ENCODE data around the gene BCL2L2. TPM values are rescaled to one million over a fixed set of nuclear protein-coding genes. Genes with fewer than 3 reads are reported as not detected.

BCL2L2 gene
- total RNA-seq, 1 donor from 2014 or later: 23.7 TPM

- no peaks in the 10 kb centered on the region for H3K36me3 Mint-ChIP-seq (ENCODE audit: insufficient read depth)
- peaks cover 3% of the 10 kb centered on the region for H3K27me3 Mint-ChIP-seq
- peaks cover 16% of the 10 kb centered on the region for H3K9me3 Mint-ChIP-seq (ENCODE audit: low read depth)
- no peak overlapping the region for H3K4me3 Mint-ChIP-seq (ENCODE audit: low read depth)
- no peaks in the 10 kb centered on the region for H3K4me1 Mint-ChIP-seq (ENCODE audit: low read depth)
- no peak for TF ChIP-seq CTCF (IDR thresholded peaks at IDR 0.05; ENCODE audit: unreplicated experiment)
- DNase-seq (ENCODE audit: low spot score, unreplicated experiment): no peak
- H3K27ac Mint-ChIP-seq: no peak overlapping the region
Measured at GRCh38 chr14:23335623-23336022, 29.0 kb downstream of the BCL2L2 start.

- no peak overlapping the region for H3K27ac Mint-ChIP-seq
- H3K4me1 Mint-ChIP-seq (ENCODE audit: low read depth): no peaks in the 10 kb centered on the region
- no peaks in the 10 kb centered on the region for H3K27me3 Mint-ChIP-seq
- no peak overlapping the region for H3K4me3 Mint-ChIP-seq (ENCODE audit: low read depth)
- DNase-seq (ENCODE audit: low spot score, unreplicated experiment): no peak
- H3K36me3 Mint-ChIP-seq (ENCODE audit: insufficient read depth): no peaks in the 10 kb centered on the region
- peaks cover 15% of the 10 kb centered on the region for H3K9me3 Mint-ChIP-seq (ENCODE audit: low read depth)
- no peak for TF ChIP-seq CTCF (IDR thresholded peaks at IDR 0.05; ENCODE audit: unreplicated experiment)
Measured at GRCh38 chr14:23339506-23340268, 33.1 kb downstream of the BCL2L2 start.

- no peaks in the 10 kb centered on the region for H3K36me3 Mint-ChIP-seq (ENCODE audit: insufficient read depth)
Measured at GRCh38 chr14:23344481-23344880, 37.8 kb downstream of the BCL2L2 start.

DNA sequence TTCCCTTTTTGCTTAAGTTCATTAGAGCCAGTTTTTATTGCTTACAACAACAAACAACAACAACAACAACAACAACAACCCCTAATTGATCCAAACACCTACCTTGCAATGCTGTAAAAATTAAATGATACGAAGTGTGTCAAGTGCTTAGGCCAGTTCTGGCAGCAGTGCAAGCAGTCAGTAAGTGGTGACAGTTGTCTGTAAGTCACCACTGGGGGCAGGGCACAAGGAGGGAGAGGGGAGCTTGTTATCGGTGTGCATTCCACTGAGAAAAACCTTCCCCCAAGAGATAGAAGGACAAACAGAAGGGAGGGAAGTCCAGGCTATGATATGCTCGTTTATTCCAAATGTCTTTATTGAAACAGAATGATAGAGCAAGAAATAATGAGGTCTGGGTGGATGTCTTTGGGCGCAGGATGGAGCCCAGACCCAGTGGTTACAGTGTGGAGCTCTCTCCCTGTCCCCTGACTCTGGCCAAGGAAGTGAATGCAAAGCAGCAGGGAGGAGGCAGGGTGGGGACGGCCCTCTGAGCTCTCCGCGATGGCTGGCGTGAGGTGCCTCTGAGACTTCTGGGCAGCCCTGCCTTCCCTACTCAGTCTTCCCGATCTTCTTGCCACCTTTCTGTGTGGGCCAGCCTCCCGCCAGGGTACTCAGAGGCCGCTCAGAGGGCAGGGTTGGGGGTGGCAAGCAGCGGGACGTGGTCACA lies 39.5 kb downstream of the BCL2L2 start:
- Mint-ChIP-seq H3K4me3 (ENCODE audit: low read depth) (no peak overlapping the region), H3K36me3 (ENCODE audit: insufficient read depth) (peaks cover 6% of the 10 kb centered on the region)

More at GRCh38 chr14:23344481-23344880, 37.8 kb downstream of the BCL2L2 start:
- no peak for DNase-seq (ENCODE audit: low spot score, unreplicated experiment)
- Mint-ChIP-seq H3K27me3 (no peaks in the 10 kb centered on the region), H3K9me3 (ENCODE audit: low read depth) (peaks cover 4% of the 10 kb centered on the region), H3K4me3 (ENCODE audit: low read depth) (no peak overlapping the region), H3K27ac (no peak overlapping the region), H3K4me1 (ENCODE audit: low read depth) (peaks cover 8% of the 10 kb centered on the region)
- peak; percentile 13 for TF ChIP-seq CTCF (IDR thresholded peaks at IDR 0.05; ENCODE audit: unreplicated experiment)

More for the DNA sequence above, 39.5 kb downstream of the BCL2L2 start:
- peaks cover 13% of the 10 kb centered on the region for H3K4me1 Mint-ChIP-seq (ENCODE audit: low read depth)
- TF ChIP-seq CTCF (IDR thresholded peaks at IDR 0.05; ENCODE audit: unreplicated experiment): peak; percentile 25
- DNase-seq (ENCODE audit: low spot score, unreplicated experiment): no peak
- H3K27me3 Mint-ChIP-seq: peaks cover 8% of the 10 kb centered on the region
- H3K9me3 Mint-ChIP-seq (ENCODE audit: low read depth): peaks cover 9% of the 10 kb centered on the region
- H3K27ac Mint-ChIP-seq: no peak overlapping the region

All from progenitor cell of endocrine pancreas (in vitro differentiated cells).